IMR-90 (cell line): ENCODE data around the gene ITGAE. TPM values are rescaled to one million over a fixed set of nuclear protein-coding genes. Genes with fewer than 3 reads are reported as not detected.

Experiments used
- ATAC-seq: fragments of 200-7000 bp; cut with Tn5 transposase; 2 replicates; pipeline ENCODE4 v1.9.1; 2020; ENCODE audit warnings: low read depth, mild to moderate bottlenecking, moderate library complexity
- BruUV-seq: library from RNA; stranded (reverse); fragments of 400-500 nt; replicated peaks from 2 replicates; lab custom pipeline; 2021; lab: Mats Ljungman, UMichigan
- CTCF ChIA-PET: fragments of 300-600 bp; formaldehyde crosslinking; extraction: SDS; loops from one replicate; lab custom pipeline; 2021; ENCODE audit warnings: antibody characterized with exemption; lab: Yijun Ruan, JAX
- POLR2A ChIA-PET: fragments of 300-600 bp; sonication (Branson Sonifier 250); formaldehyde crosslinking; loops from one replicate; lab custom pipeline; 2022; ENCODE audit warnings: antibody characterized with exemption; ENCODE audit not compliant: unreplicated experiment; lab: Charles Lee
- DNase-seq: peaks from one replicate; pipeline ENCODE4 v3.0.0; 2013
- H2AFZ ChIP-seq: replicated peaks from 2 replicates; pipeline ENCODE3; 2013; ENCODE audit warnings: low read length, mild to moderate bottlenecking; ENCODE audit not compliant: poor library complexity
- H2AK5ac ChIP-seq: 2 replicates; pipeline ENCODE4 v1.6.1; 2013; ENCODE audit warnings: low read depth, low read length, inconsistent platforms
- H2AK9ac ChIP-seq: replicated peaks from 2 replicates; pipeline ENCODE3; 2013; ENCODE audit warnings: mild to moderate bottlenecking, low read depth, low read length, moderate library complexity; ENCODE audit not compliant: poor library complexity
- H2BK120ac ChIP-seq: 2 replicates; pipeline ENCODE4 v1.6.1; 2013; ENCODE audit warnings: low read depth, low read length, inconsistent platforms
- H2BK15ac ChIP-seq: 3 replicates; pipeline ENCODE4 v1.6.1; 2013; ENCODE audit warnings: low read depth, low read length, inconsistent platforms
- H2BK20ac ChIP-seq: 2 replicates; pipeline ENCODE4 v1.6.1; 2013; ENCODE audit warnings: low read depth, mild to moderate bottlenecking, inconsistent platforms, low read length, moderate library complexity
- H2BK5ac ChIP-seq: 2 replicates; pipeline ENCODE4 v1.6.1; 2013; ENCODE audit warnings: mild to moderate bottlenecking, low read depth, low read length, inconsistent platforms; ENCODE audit not compliant: poor library complexity, severe bottlenecking
- H3K14ac ChIP-seq: replicated peaks from 2 replicates; pipeline ENCODE4 v1.6.1; 2013; ENCODE audit warnings: low read depth, low read length, inconsistent platforms
- H3K18ac ChIP-seq: 2 replicates; pipeline ENCODE4 v1.6.1; 2013; ENCODE audit warnings: low read depth, low read length, control low read depth
- H3K23ac ChIP-seq: 2 replicates; pipeline ENCODE4 v1.6.1; 2013; ENCODE audit warnings: low read depth, low read length, inconsistent platforms
- H3K27ac ChIP-seq: 2 replicates; pipeline ENCODE4 v1.5.1; 2013; ENCODE audit warnings: mild to moderate bottlenecking, control low read depth, low read length; ENCODE audit not compliant: insufficient read depth
- H3K27me3 ChIP-seq: 2 replicates; pipeline ENCODE4 v1.6.1; 2013; ENCODE audit warnings: low read length; ENCODE audit not compliant: control insufficient read depth, insufficient read depth
- H3K36me3 ChIP-seq: 2 replicates; pipeline ENCODE4 v1.6.1; 2013; ENCODE audit warnings: low read length, mixed read lengths; ENCODE audit not compliant: control insufficient read depth, insufficient read depth
- H3K4ac ChIP-seq: 2 replicates; pipeline ENCODE4 v1.6.1; 2013; ENCODE audit warnings: low read depth, low read length, inconsistent platforms
- H3K4me1 ChIP-seq: 2 replicates; pipeline ENCODE4 v1.6.1; 2013; ENCODE audit warnings: low read length, mixed read lengths; ENCODE audit not compliant: control insufficient read depth, insufficient read depth
- H3K4me2 ChIP-seq: 2 replicates; pipeline ENCODE4 v1.6.1; 2013; ENCODE audit warnings: low read depth, mild to moderate bottlenecking, control low read depth, low read length, moderate library complexity
- H3K4me3 ChIP-seq: 2 replicates; pipeline ENCODE4 v1.5.1; 2013; ENCODE audit warnings: low read depth, mild to moderate bottlenecking, control low read depth, low read length, moderate library complexity; ENCODE audit not compliant: insufficient read depth
- H3K56ac ChIP-seq: 2 replicates; pipeline ENCODE4 v1.6.1; 2013; ENCODE audit warnings: low read length, inconsistent platforms; ENCODE audit not compliant: insufficient read depth; ENCODE audit errors: extremely low read depth
- H3K79me1 ChIP-seq, 2 experiments: 2 replicates each; pipeline ENCODE4 v1.6.1; 2013; ENCODE audit warnings: low read length in 2 of 2, inconsistent platforms in 1 of 2, low read depth in 1 of 2
- H3K9ac ChIP-seq: 2 replicates; pipeline ENCODE4 v1.6.1; 2013; ENCODE audit warnings: low read depth, low read length, control low read depth
- H3K9me1 ChIP-seq: 2 replicates; pipeline ENCODE4 v1.6.1; 2013; ENCODE audit warnings: low read length, inconsistent platforms; ENCODE audit not compliant: insufficient read depth
- H3K9me3 ChIP-seq: 2 replicates; pipeline ENCODE4 v1.6.1; 2013; ENCODE audit warnings: low read length; ENCODE audit not compliant: control insufficient read depth, insufficient read depth
- H4K20me1 ChIP-seq: 2 replicates; pipeline ENCODE4 v1.6.1; 2013; ENCODE audit warnings: low read length, inconsistent platforms; ENCODE audit not compliant: insufficient read depth
- H4K5ac ChIP-seq: 2 replicates; pipeline ENCODE4 v1.6.1; 2013; ENCODE audit warnings: mild to moderate bottlenecking, low read depth, low read length, control low read depth
- H4K8ac ChIP-seq, 2 experiments: 2 replicates each; pipeline ENCODE4 v1.6.1; 2013; ENCODE audit warnings: low read depth in 2 of 2, low read length in 2 of 2, control low read depth in 1 of 2, inconsistent platforms in 1 of 2
- H4K91ac ChIP-seq: 2 replicates; pipeline ENCODE4 v1.6.1; 2013; ENCODE audit warnings: low read depth, low read length, inconsistent platforms; ENCODE audit not compliant: insufficient read depth
- BHLHE40 ChIP-seq: fragments of 150-350 bp; IDR thresholded peaks from 2 replicates; pipeline ENCODE4 v1.6.1; 2016; ENCODE audit warnings: mild to moderate bottlenecking, low read depth, low read length
- CEBPB ChIP-seq: IDR thresholded peaks from 2 replicates; pipeline ENCODE4 v1.6.1; 2012; ENCODE audit warnings: low read depth, low read length, improper control_type of control experiment
- CHD1 ChIP-seq: IDR thresholded peaks from 2 replicates; pipeline ENCODE4 v1.6.1; 2012; ENCODE audit warnings: low read depth, low read length, improper control_type of control experiment
- CTCF ChIP-seq: conservative IDR thresholded peaks from 2 replicates; pipeline ENCODE4 v1.5.1; 2012; ENCODE audit warnings: mild to moderate bottlenecking, low read depth, low read length, improper control_type of control experiment
- ELK1 ChIP-seq: fragments of 150-350 bp; IDR thresholded peaks from 2 replicates; pipeline ENCODE4 v1.6.1; 2016; ENCODE audit warnings: low read depth, mild to moderate bottlenecking, low read length, moderate library complexity, borderline replicate concordance
- FOS ChIP-seq: fragments of 150-350 bp; IDR thresholded peaks from 2 replicates; pipeline ENCODE4 v1.6.1; 2016; ENCODE audit warnings: low read depth, low read length
- MAFK ChIP-seq: IDR thresholded peaks from 2 replicates; pipeline ENCODE4 v1.6.1; 2012; ENCODE audit warnings: low read depth, low read length, improper control_type of control experiment
- MAZ ChIP-seq: IDR thresholded peaks from 2 replicates; pipeline ENCODE4 v1.6.1; 2012; ENCODE audit warnings: low read depth, mild to moderate bottlenecking, low read length, improper control_type of control experiment, moderate library complexity, borderline replicate concordance
- MXI1 ChIP-seq: IDR thresholded peaks from 2 replicates; pipeline ENCODE4 v1.6.1; 2012; ENCODE audit warnings: low read depth, mild to moderate bottlenecking, low read length, moderate library complexity, borderline replicate concordance
- NFE2L2 ChIP-seq: fragments of 150-350 bp; IDR thresholded peaks from 2 replicates; pipeline ENCODE4 v1.6.1; 2016; ENCODE audit warnings: low read depth, mild to moderate bottlenecking, low read length
- POLR2A ChIP-seq: IDR thresholded peaks from 2 replicates; pipeline ENCODE4 v1.6.1; 2012; ENCODE audit warnings: mild to moderate bottlenecking, low read depth, low read length
- RAD21 ChIP-seq: IDR thresholded peaks from 2 replicates; pipeline ENCODE4 v1.6.1; 2012; ENCODE audit warnings: low read length, improper control_type of control experiment
- RCOR1 ChIP-seq: IDR thresholded peaks from 2 replicates; pipeline ENCODE4 v1.6.1; 2012; ENCODE audit warnings: mild to moderate bottlenecking, low read length, improper control_type of control experiment; ENCODE audit not compliant: insufficient replicate concordance
- RFX5 ChIP-seq: IDR thresholded peaks from 2 replicates; pipeline ENCODE4 v1.8.0; 2012; ENCODE audit warnings: low read depth, mild to moderate bottlenecking, low read length, moderate library complexity
- SMC3 ChIP-seq: fragments of 150-350 bp; IDR thresholded peaks from 2 replicates; pipeline ENCODE4 v1.6.1; 2016; ENCODE audit warnings: low read depth, mild to moderate bottlenecking, antibody characterized with exemption, low read length, moderate library complexity
- USF2 ChIP-seq: fragments of 150-350 bp; IDR thresholded peaks from 2 replicates; pipeline ENCODE4 v1.6.1; 2017; ENCODE audit warnings: mild to moderate bottlenecking, antibody characterized with exemption, low read length, low read depth
- WGBS, 2 experiments: methylation state at CpG; one replicate each; pipeline versions ENCODE4 v1.1.5 to v1.1.7; 2013; ENCODE audit warnings: missing lambda C conversion rate in 2 of 2; ENCODE audit not compliant: insufficient read length in 1 of 2; ENCODE audit errors: extremely low coverage in 2 of 2; 5-methylcytosine and 5-hydroxymethylcytosine counted together
- dilution Hi-C: fragments of 300-500 bp; cut with HindIII; formaldehyde crosslinking; loops from one replicate; pipeline ENCODE4 v1.14.3; 2018; ENCODE audit warnings: low sequenced_read_pairs; ENCODE audit not compliant: unreplicated experiment
- in situ Hi-C: fragments of 300-500 bp; cut with MboI; formaldehyde crosslinking; loops from 3 replicates; pipeline ENCODE4 v1.14.3; 2019; ENCODE audit warnings: low sequenced_read_pairs, inconsistent platforms, mixed read lengths
- intact Hi-C: fragments of 100-400 bp; cut with micrococcal nuclease; formaldehyde crosslinking; loops from 2 replicates; pipeline ENCODE4 v1.10.0; 2022
- polyA plus RNA-seq, 3 experiments: library from polyadenylated mRNA; depleted of rRNA; stranded (reverse); fragments of >200 nt; gene quantifications; 2 replicates each; pipeline ENCODE4 v1.2.3, GENCODE V29; 2012; ENCODE audit warnings: low replicate concordance in 1 of 3
- total RNA-seq: library from RNA; depleted of rRNA; stranded (reverse); fragments of >200 nt; gene quantifications from 2 replicates; pipeline ENCODE4 v1.2.3, GENCODE V29; 2012

ITGAE gene
- total and polyA plus RNA-seq, 2 of the 4 experiments (the other 2 are of a cell fraction), result 54.1 to 60.8 TPM

GRCh38 chr17:3710951-3711383 lies 90.0 kb downstream of the ITGAE start:
- H3K56ac ChIP-seq, result no peak overlapping the region
- ChIA-PET CTCF (interaction anchor here (0.6 to 0.7 kb wide), 2 partner anchors 412 to 1347 kb away, joined by 3 to 4 read pairs; no protein-coding TSS in a partner anchor), POLR2A (no interaction called here)
- H3K14ac ChIP-seq, result no peak overlapping the region; the same call in 1 of the 2 replicates
- no peak overlapping the region for H3K4ac ChIP-seq
- H4K8ac ChIP-seq, result peak overlapping the region in 1 of 2 experiments; percentile 36; a peak in 1 of 4 replicates
- peak overlapping the region; percentile 55; the same call in 1 of the 2 replicates for H3K4me2 ChIP-seq
- no peaks in the 10 kb centered on the region for H3K79me1 ChIP-seq
- no peak overlapping the region for H2BK15ac ChIP-seq
- peak; percentile 71 for DNase-seq
- H3K9ac ChIP-seq, result no peak overlapping the region
- peak; percentile 67 for ATAC-seq
- dilution Hi-C loops, result no loop called here
- H3K27me3 ChIP-seq, result no peaks in the 10 kb centered on the region
- no peak overlapping the region for H2BK20ac ChIP-seq
- TF ChIP-seq MAFK, result no peak
- TF ChIP-seq RFX5, result no peak
- TF ChIP-seq CTCF, result no peak
- TF ChIP-seq NFE2L2, result no peak
- TF ChIP-seq ELK1, result no peak
- TF ChIP-seq MAZ, result no peak
- no peak for TF ChIP-seq POLR2A
- no peak for TF ChIP-seq USF2
- no peak for TF ChIP-seq RCOR1
- TF ChIP-seq CEBPB, result no peak
- no peak for TF ChIP-seq BHLHE40
- TF ChIP-seq CHD1, result no peak
- TF ChIP-seq FOS, result no peak
- no peak for TF ChIP-seq MXI1
- TF ChIP-seq SMC3, result no peak
- no peak for TF ChIP-seq RAD21
- H3K4me1 ChIP-seq, result peaks cover 2% of the 10 kb centered on the region; the same call in 1 of the 2 replicates
- no peaks in the 10 kb centered on the region; the same call in 1 of the 2 replicates for H3K9me1 ChIP-seq
- no peak overlapping the region for H2AFZ ChIP-seq
- H3K18ac ChIP-seq, result peak overlapping the region; percentile 60; the same call in 1 of the 2 replicates
- H2BK120ac ChIP-seq, result no peak overlapping the region
- H3K9me3 ChIP-seq, result no peaks in the 10 kb centered on the region
- no peak overlapping the region for H3K27ac ChIP-seq
- peaks cover 22% of the 10 kb centered on the region for H3K36me3 ChIP-seq
- no peak overlapping the region for H4K91ac ChIP-seq
- BruUV-seq, result no TSS peak
- H4K5ac ChIP-seq, result peak overlapping the region; percentile 2; the same call in 1 of the 2 replicates
- H4K20me1 ChIP-seq, result no peaks in the 10 kb centered on the region
- intact Hi-C loops, result no loop called here
- H2AK9ac ChIP-seq, result no peak overlapping the region
- H3K4me3 ChIP-seq, result no peak overlapping the region
- peak overlapping the region; percentile 76 for H2BK5ac ChIP-seq
- no peak overlapping the region for H3K23ac ChIP-seq
- no peak overlapping the region; the same call in 1 of the 2 replicates for H2AK5ac ChIP-seq
- 57% methylated on average over 1 of the region's 5 CpGs; no CpG with 5 or more reads in 1 of the 2 experiments for WGBS, 2 experiments
- in situ Hi-C loops, result no loop called here
